Erythroblast (primary cell): ENCODE data around the gene HRH4.

Experiments
- GATA1 ChIP-seq: IDR thresholded peaks from 2 replicates; pipeline ENCODE4 v1.6.1; 2011; ENCODE audit warnings: low read depth, mild to moderate bottlenecking, control low read depth, low read length, moderate library complexity
- POLR2A ChIP-seq: IDR thresholded peaks from 2 replicates; pipeline ENCODE4 v1.6.1; 2011; ENCODE audit warnings: mild to moderate bottlenecking, low read length

DNA sequence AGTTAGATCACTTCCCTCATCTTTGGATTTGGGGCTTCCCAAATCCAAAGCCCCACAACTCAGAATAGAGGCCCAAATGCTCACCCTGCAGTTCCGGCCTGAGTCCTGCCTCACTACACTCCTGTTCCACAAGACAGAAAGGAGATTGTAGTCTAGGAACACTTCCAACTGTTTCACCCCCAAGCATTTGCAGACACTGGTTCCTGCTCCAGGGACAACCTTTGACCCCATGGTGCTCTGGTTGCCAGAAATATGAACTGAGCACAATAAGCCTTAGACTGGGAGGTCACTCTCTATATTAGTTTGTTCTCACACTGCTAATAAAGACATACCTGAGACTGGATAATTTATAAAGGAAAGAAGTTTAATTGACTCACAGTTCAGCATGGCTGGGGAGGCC is 49.0 kb downstream of the HRH4 start:
- TF ChIP-seq POLR2A (no peak), GATA1 (no peak)
